ENCODE data around the gene OPN4.

DNA sequence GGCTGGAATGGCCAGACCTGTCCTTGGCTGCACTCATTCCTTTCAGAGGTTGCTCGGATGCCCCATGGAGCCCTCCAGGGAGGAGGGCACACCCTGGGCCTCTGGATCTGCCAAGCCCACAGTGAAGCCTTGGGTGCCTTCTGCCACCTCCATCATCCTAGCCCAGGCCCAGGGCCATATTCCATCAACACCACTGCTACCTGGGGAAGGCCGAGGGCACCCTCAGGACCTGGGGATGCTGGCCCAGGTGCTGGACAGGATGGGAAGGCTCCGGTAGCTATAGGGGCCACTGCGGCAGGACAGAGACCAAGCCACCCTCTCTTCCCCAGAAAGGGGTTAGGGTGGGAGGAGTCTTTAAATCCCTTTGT is 810 bp downstream of the OPN4 start:
- no peak for TF ChIP-seq POLR2A (IDR thresholded peaks at IDR 0.05)
- TF ChIP-seq, protein P1, sequence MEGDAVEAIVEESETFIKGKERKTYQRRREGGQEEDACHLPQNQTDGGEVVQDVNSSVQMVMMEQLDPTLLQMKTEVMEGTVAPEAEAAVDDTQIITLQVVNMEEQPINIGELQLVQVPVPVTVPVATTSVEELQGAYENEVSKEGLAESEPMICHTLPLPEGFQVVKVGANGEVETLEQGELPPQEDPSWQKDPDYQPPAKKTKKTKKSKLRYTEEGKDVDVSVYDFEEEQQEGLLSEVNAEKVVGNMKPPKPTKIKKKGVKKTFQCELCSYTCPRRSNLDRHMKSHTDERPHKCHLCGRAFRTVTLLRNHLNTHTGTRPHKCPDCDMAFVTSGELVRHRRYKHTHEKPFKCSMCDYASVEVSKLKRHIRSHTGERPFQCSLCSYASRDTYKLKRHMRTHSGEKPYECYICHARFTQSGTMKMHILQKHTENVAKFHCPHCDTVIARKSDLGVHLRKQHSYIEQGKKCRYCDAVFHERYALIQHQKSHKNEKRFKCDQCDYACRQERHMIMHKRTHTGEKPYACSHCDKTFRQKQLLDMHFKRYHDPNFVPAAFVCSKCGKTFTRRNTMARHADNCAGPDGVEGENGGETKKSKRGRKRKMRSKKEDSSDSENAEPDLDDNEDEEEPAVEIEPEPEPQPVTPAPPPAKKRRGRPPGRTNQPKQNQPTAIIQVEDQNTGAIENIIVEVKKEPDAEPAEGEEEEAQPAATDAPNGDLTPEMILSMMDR (IDR thresholded peaks at IDR 0.05) = no peak
